GM21723 (cell line): ENCODE results near the gene GIPC2.

Source experiments
- ATAC-seq: cut with Tn5 transposase; IDR thresholded peaks from one replicate; pipeline ENCODE4 v1.9.1; 2021; ENCODE audit warnings: mild to moderate bottlenecking, moderate library complexity; ENCODE audit not compliant: unreplicated experiment

The GIPC2 gene

DNA sequence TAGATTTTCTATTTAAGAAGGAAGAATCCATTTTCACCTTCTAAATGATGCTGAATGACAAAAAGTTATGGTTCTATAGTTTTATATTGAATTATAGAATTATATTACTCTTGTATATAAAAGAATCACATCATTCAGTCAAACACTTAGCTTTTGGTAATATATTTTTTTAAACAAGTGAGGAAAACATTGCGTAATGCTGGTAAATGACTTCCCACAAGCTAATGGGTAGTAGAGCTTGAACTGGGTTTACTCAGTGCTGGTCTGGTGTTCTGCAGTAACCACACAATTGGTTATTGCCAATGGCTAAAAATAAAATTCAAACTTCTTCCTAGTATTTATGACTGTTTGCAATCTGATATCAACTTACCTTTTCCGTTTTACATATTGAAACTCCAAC lies 10.6 kb upstream of the GIPC2 start:
- no peak for ATAC-seq

DNA sequence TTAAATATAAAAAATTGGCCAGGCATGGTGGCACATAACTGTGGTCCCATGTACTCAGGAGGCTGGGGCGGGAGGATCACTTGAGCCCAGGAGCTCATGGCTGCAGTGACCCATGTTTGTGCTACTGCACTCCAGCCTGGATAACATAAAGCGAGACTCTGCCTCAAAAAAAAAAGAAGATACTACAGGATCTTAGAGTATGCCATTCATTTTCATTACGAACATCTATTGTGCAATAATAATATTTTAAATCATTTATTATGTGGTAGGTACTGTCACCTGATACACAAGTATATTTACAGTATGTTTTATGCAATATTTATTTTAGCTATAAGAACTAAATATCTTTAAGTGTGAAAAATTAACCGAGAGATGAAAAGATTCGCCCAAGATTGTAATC lies 9.3 kb upstream of the GIPC2 start:
- no peak for ATAC-seq

DNA sequence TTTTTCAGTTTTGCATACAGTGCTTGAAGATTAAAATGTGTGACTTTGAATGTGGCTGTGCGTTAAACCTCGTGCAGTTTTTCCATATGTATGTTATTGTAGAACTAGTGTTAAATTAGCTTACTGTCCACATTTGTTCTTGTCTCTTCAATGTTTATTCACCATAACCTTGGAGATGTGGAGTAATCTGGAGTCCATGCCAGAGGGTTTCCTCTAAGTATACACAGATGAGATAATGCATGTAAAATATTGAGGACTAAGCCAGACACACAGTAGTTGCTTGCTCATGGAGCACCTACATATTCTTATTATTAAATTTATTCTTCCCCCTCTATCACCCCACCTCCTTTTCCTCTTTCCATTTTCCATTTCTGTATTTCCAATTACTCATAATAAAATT lies 7.7 kb upstream of the GIPC2 start:
- ATAC-seq, result no peak

DNA sequence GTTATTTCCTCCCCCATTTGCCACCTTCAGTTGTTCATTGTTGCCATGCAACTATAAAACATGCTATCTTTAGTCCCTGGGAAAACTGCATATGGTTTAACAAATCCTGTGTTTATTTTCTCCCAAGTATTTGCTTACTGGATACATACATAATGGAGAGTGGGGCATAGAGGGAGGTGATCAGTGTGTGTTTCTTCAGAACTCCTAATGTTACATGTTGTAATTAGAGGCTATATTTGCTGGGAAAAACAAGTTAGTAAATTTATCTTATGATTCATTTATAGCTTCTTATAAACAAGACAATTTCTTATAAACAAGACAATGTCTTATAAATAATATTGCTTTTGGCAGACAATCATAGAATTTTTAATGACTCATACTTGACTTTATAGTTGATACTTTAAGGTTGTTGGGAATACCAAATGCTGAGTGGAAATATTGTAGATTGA lies 7.3 kb upstream of the GIPC2 start:
- ATAC-seq, result no peak

DNA sequence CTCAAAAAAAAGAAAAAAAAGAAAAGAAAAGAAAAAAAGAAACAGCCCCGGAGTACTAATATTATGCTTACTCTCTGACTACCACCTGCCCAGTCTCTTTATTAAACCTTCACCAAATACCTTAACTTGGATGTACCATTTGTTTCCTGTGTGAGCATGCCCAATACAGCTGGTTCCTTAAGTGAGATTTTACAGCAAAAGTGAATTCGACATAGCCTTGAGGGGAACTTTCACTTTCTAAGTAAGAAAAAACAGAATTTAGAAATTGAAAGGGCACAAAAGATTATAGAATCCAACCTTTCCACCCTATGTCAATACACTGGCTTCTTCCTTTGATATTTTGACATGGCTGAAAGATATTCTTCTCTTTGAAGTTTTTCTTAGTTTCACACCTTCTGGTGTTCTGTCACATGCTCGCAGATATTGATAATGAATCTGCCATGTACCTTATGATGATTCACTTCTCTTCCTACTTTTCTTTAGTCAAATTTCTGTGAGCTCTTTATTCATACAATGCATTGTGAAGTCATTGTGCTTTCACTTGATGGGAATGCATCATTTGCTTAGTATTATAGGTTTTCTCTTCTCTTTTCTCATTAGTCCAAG lies 5.2 kb upstream of the GIPC2 start:
- ATAC-seq, result no peak

DNA sequence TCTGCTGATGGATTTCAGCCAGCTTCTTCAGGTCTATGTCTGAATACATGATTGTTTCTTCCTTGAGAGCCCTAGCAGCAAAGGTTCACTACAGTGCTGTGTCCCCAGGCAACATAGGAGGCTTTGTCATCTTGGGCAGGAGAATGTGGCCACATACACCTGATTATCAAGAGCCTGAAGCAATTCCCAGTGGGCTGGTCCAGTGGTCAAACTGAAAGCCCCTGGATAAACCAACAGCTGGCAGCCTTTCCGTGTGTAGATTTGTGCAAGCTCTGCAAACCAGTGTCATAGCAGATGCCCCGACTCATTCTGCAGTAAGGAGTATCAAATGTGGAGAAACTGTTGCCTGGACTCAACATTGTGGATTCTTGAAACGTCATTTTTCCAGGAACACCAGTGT lies 2.3 kb upstream of the GIPC2 start:
- ATAC-seq, result no peak

DNA sequence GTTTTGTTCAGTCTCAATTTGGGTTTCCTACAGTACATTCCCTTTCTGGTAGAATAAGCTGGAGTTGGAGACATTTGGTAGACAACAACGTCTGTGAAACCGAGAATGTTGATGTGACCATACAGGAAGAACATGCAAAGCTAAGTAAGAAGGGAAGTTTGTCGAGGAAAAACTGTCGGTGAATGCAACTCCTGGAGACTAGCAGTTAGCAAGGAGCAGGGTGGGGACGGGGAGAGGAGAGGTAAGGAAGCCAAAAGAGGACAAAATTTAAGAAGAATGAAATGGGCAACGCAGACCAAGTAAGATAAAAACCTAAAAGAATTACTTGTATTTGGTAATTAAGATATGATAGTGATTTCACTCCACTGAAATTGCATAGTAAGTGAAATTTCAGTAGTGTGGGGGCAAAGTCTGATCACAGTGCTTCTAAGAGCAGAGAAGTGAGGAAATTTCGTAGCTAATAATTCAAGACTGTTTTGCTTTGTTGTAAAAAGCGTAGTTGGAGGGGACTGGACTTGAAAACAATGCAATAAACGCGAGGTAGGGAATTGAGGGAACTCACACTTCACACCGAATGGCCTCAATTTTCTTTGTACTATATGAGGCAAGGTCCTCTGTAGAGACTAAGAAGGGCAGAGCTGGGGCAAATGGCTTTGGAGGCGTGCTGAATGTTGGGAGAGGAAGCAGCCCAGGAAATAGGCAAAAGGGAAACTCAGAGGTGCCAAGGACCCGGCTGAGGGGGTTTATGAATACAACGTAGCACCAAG lies 787 bp upstream of the GIPC2 start:
- no peak for ATAC-seq

DNA sequence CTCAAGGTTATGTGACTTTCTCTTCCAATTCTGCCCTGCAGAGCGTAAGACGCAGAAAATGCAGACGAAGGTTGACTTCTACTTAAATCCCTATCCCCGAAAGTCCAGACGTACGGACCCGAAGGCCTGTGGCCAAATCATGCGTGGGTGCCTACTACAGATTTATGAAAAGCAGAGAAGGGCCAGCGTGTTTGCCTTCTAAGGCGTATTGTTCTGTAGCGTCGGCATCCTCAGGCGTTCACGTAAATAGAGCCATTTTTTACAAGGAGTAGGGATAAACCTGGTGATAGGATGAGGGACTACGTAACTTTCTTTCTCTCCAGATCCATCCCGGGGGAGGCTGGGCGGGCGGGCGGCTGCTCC lies 222 bp upstream of the GIPC2 start:
- ATAC-seq, result peak; percentile 16

DNA sequence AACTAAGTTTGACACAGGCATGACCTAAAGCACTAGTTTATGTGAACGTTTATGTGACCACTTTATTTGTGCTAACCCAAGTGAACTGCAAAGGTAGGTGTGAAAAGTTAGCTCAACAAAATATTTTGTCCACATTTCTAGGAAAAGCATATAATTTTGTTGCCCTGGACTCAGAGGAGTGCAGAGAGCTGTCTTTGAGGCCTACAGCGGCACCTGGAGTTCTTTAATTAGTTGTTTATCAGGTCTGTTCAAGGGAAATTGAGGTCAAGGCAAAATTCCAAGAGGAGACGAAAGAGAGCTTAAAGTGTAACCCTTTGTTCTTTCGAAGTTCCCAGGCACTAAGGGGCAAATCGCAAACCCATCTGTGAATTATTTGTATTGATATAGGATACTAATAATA lies 1.3 kb downstream of the GIPC2 start:
- ATAC-seq, result no peak

DNA sequence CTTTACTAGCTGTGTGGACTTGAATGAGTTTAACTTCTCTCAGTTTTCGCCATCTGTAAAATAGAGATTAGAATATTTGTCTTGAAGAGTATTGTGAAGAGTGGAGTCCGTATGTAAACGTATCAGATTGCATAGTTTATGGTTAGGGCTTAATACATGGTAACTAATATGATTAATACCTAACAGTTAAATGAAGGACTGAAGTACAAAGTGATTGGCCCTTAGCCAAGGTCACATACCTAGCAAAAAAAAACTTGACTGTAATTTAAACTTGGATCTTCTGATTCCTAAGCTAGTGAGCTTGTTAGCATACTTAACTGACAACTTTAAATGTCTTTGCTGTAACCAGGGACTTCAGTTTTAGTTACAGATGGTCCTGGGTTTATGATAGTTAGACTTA lies 1.9 kb downstream of the GIPC2 start:
- no peak for ATAC-seq

DNA sequence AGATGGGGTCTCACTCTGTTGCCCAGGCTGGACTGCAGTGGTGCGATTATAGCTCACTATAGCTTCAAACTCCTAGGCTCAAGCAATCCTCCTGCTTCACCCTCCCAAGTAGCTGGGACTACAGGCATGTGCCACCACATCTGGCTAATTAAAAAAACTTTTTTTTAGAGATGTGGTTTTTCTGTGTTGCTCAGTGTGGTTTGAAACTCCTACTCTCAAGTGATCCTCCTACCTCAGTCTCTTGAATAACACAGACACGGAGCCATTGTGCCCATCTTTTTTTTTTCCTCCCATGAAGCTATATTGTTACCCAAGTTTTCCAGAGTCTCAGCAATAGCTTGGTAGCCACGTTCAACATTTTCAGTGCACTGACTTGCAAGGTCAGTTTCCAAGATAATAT lies 2.7 kb downstream of the GIPC2 start:
- no peak for ATAC-seq

DNA sequence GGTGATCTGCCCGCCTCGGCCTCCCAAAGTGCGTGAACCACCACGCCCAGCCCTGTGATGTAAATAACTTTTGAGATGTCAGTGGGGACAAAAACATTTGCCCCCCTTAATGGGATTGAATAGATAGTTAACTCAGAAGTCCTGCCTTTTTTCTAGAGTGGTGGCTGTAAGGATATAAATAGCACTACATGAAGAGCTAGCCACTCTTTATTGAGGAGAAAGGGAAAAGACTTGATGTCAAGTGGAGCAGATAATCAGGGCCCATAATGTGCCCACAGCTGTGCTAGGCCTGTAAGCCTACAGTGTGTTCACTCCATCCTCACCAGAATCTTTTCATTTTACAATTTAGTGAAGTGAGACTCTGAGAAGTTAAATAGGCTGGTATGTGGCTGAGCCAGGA lies 3.6 kb downstream of the GIPC2 start:
- ATAC-seq, result no peak

DNA sequence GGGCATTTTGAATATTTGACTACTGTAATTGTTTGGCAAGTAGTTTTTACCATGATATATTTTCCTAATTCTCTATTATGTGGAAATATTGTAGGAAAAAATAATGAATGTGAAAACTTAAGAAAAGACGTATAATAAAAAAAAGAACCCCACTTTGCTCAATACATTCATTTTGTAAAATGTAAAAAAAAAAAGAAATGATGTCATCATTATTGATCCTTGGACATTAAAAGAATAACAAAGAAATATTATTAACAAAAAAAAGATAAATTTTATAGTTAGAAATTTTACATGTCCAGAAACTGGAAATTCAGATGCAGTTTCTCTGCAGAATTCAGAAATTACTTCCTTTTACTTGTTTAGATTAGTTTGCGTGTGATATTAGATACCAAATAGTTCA lies 5.2 kb downstream of the GIPC2 start:
- no peak for ATAC-seq

DNA sequence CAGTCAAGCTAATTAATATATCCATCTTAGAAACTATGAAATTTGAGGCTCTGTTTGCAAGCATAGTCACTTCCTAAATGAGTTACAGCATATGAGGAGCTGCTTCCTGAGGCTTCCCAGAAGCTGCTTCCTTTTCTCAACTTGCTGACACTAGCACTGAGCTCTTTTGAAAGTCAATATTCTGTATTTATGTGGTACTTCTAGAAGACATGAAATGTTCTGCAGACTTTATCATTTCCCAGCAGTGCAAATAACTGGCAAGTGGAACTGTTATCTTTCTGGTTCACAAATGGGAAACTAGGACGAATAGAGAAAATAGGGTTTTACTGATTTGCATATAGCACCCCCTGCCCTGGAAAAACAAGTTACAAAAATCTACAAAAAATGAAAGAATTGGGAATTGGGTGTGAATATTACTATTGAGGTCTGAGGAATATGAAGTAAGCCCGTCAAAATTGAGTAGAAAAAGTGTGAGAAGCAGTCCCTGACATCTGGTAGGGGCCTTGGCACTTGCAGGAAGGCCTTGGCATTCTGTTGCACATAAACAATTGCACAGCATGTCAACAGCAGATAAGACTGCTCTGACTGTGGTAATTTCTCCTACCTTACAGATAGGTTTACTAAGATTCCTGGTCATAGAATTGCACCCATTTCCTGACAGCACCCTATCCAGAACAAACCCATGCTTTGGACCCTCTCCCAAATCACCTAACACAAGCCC lies 7.1 kb downstream of the GIPC2 start:
- no peak for ATAC-seq

DNA sequence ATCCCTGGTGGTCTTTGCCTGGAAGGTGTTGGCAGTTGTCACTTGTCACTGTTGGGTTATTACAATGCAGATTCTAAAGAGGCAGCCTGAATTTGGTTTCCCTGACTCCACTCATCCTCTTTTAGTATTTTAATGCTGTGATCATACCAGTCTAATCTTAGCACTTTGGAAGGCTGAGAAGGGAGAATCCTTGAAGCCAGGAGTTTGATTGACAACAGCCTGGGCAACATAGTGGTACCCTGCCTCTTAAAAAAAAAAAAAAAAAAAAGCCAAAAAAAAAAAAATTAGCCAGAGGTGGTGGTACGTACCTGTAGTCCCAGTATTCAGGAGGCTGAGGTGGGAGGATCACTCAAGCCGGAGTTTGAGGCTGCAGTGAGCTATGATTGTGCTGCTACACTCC lies 7.7 kb downstream of the GIPC2 start:
- no peak for ATAC-seq

DNA sequence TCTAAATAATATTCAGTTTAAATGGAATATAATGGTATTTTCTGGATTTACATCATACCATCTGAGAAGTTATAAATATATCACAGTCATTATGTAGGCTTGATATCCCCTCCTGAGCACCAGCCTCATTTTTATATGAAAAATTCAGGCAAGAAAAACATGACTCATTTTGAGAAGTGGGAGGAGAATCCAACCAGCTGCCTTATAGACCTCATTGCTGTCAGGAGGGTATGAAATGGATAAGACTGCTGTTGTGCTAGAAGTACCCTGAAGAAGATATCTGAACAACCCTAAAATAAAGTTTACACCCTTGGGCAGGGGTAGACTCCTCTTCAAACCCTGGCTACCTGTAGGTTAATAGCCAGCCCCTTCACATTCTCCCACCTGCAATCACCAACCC lies 8.8 kb downstream of the GIPC2 start:
- ATAC-seq, result no peak

DNA sequence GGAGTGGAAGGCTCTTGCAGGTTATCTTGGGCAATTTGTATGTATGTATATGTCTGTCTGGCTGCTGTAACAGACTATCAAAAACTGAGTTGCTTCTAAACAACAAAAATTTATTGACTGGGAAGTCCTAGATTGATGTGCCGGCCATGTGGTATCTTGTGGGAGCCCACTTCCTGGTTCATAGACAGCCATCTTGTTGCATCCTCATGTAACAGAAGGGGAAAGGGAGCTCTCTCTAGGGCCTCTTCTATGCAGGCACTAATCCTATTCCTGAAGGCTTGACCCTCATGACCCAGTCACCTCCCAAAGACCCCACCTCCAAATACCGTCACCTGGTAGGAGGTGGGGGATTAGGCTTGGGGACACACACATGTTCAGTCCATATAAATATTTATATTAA lies 9.2 kb downstream of the GIPC2 start:
- no peak for ATAC-seq

DNA sequence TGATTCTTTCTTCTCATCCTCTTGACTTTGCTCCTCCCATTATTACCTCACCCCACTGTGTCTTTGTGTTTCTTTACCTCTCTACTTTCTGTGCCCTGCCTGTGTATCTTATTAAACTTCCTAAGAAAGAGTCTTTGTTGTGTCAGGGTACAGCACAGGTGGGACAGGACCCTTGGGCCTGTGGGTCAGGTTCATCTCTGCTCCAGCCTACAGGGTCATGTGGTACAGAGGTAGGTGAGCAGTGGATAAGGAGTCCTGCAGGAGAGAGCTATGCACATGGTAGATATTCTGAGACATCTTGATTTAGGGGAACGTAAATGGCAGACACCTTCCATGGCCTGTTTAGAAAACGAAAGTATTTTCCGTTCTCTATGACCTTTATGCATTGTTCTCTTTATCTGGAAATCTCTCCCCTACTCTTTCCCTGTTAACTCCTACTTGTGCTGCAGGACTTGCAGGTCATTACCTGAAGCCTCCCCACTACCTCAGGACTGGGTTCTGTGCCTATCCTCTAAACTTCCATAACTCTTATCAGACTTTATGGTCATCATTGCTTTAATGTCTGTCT lies 9.9 kb downstream of the GIPC2 start:
- ATAC-seq, result no peak

DNA sequence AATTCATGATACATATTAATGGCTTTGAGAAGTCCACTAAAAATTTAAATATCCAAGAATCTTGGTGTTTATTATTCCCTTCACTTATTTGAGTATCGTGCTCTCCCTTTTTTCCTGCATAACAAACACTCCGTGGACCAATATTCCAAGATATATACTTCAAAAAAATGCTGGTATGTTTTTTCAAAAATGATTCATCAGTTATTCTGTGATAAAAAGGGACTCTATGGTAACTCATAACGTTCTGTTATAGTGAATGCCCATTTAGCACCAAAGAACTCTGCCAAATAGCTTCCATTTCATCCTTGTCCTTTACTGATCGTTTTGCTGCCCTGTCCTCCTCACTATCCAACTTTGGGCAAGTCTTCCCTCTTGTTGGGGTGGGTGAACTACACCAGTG lies 12.9 kb downstream of the GIPC2 start:
- no peak for ATAC-seq

DNA sequence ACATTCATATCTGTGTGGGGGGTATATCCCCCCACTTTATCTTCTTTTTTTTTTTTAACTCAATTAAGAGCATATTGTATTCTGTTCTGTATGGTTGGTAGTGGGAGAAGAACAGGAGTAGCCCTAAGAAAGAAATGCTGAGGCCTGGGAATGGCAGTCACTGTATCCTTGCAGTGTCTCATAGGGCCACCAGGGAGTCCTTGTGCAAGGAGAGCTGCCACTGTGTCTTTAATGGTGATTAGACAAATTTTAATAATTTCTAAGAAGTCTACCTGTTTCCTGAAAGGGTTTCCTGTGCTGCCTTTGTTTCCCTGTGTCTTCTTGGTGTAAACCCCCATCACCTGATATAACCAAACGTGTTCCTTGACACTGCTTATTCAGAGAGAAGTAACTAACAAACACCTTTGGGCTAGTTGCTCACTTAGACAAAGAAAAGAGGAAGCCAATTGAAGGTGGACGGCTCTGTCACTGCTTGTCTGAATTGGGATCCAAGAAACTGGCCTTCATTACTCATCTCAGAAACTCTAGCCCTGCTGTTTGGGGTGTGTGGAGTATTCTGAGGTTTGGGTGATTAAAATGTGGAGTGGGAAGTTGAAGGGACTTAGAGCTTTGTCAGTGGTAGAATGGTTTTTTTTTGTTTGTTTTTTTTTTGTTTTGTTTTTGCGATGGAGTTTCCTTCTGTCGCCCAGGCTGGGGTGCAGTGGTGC lies 15.2 kb downstream of the GIPC2 start:
- peak; percentile 70 for ATAC-seq

DNA sequence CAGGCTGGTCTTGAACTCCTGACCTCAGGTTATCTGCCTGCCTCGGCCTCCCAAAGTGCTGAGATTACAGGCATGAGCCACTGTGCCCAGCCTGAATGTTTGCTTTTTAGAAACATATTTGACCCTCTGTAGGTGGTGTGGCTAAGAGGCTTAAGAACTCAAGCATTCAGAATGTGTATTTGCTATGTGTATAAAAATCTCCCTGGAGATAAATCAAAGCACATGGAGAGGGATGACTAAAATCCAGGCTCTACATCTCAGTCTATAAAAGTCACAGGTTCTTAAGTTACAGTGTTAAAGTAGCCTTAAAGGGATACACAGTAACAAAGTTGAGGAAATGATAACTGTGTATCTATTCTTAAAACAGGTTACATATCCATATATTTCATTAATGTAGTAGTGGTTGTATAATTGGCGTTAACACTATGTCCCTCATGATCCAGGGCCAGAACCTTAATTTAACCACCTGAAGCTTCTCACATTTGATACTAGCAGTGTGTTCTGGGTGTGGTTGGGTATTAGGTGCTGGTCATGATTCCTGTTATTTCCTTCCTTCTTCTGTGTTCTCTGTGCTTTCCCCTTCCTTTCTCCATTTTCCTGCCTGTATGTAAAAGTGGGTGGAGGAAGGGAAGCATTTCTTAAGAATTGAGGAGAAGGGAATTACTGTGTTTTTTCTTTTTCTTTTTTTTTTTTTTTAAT lies 16.2 kb downstream of the GIPC2 start:
- no peak for ATAC-seq
